ENCODE data around the gene AMDHD2. TPM values are rescaled to one million over a fixed set of nuclear protein-coding genes. Genes with fewer than 3 reads are reported as not detected.
A peak's percentile ranks its signal among the peaks of the same experiment; 100 is the strongest.

Gene AMDHD2
- total and polyA plus RNA-seq, 2 of the 13 experiments (the other 11 are each of a cell fraction or from before 2014, with no cell fraction given): 33.5 to 39.1 TPM

- TF ChIP-seq ZNF704 (CRISPR knock-in tag; IDR thresholded peaks at IDR 0.05; ENCODE audit: borderline replicate concordance) (0 out of 2 replicates have a peak, but pooled peaks have one; percentile 14), KLF13 (CRISPR knock-in tag; IDR thresholded peaks at IDR 0.05) (no peak), FIP1L1 (IDR thresholded peaks at IDR 0.05; ENCODE audit: borderline replicate concordance, insufficient read depth, low read depth, low read length) (no peak), ZNF607 (CRISPR knock-in tag; IDR thresholded peaks at IDR 0.05; ENCODE audit: borderline replicate concordance) (0 out of 2 replicates have a peak, but pooled peaks have one; percentile 45), HMGXB3 (CRISPR knock-in tag; IDR thresholded peaks at IDR 0.05; ENCODE audit: borderline replicate concordance) (0 out of 2 replicates have a peak, but pooled peaks have one; percentile 10), NFYB (CRISPR knock-in tag; IDR thresholded peaks at IDR 0.05) (peak; percentile 15; the same call in 1 of the 2 replicates), MTF2 (CRISPR knock-in tag; IDR thresholded peaks at IDR 0.05; ENCODE audit: borderline replicate concordance) (no peak), ZSCAN30 (CRISPR knock-in tag; IDR thresholded peaks at IDR 0.05) (no peak), ZBTB38 (CRISPR knock-in tag; IDR thresholded peaks at IDR 0.05) (no peak), ZSCAN21 (CRISPR knock-in tag; IDR thresholded peaks at IDR 0.05; ENCODE audit: borderline replicate concordance) (no peak), ZNF280B (CRISPR knock-in tag; IDR thresholded peaks at IDR 0.05; ENCODE audit: borderline replicate concordance) (no peak), CCDC6 (CRISPR knock-in tag; IDR thresholded peaks at IDR 0.05) (peak; percentile 79), HHEX (CRISPR knock-in tag; IDR thresholded peaks at IDR 0.05) (no peak), ZMYM3 (CRISPR knock-in tag; IDR thresholded peaks at IDR 0.05) (no peak), ADNP (CRISPR knock-in tag; IDR thresholded peaks at IDR 0.05) (no peak), ZNF747 (CRISPR knock-in tag; IDR thresholded peaks at IDR 0.05; ENCODE audit: borderline replicate concordance) (no peak; the same call in none of the 2 replicates), ZNF563 (CRISPR knock-in tag; IDR thresholded peaks at IDR 0.05) (peak; percentile 23; the same call in 1 of the 2 replicates), PRMT3 (CRISPR knock-in tag; IDR thresholded peaks at IDR 0.05; ENCODE audit: borderline replicate concordance, low read depth) (no peak), ZNF749 (CRISPR knock-in tag; IDR thresholded peaks at IDR 0.05; ENCODE audit: borderline replicate concordance) (no peak), FOSL2 (CRISPR knock-in tag; IDR thresholded peaks at IDR 0.05) (no peak), ZNF382 (CRISPR knock-in tag; IDR thresholded peaks at IDR 0.05; ENCODE audit: borderline replicate concordance) (no peak), ZNF720 (CRISPR knock-in tag; IDR thresholded peaks at IDR 0.05) (no peak)
Measured at GRCh38 chr16:2513405-2514332, 6.5 kb upstream of the AMDHD2 start, which contains the start of gene ATP6V0C (continued).
